ENCODE results near the gene PSMB7.

DNA sequence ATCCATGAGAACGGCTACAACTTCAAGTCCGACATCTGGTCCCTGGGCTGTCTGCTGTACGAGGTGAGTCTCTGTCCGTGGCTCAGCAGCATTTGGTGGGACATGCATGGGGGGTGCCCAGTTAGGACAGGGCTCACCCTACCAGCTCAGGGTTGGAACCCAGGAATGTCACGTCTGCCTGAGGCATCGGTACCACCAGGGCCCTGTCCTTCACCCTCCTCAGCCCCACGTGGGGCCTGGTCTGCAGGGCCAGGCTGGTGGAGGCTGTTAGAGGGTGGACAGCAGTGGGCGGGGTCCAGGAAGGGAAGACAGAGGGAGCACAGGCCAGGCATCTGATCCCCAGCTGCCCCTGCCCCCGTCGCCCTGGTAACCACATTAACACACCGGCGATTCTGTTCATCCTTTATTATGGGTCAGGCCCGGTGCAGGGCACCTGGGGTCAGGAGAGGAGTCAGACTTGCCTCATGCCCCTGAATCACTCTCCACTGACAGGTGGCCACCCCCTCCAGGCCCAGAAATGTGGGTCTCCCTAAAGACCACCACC, 75.6 kb downstream of the PSMB7 start:
- TF ChIP-seq, protein P1, sequence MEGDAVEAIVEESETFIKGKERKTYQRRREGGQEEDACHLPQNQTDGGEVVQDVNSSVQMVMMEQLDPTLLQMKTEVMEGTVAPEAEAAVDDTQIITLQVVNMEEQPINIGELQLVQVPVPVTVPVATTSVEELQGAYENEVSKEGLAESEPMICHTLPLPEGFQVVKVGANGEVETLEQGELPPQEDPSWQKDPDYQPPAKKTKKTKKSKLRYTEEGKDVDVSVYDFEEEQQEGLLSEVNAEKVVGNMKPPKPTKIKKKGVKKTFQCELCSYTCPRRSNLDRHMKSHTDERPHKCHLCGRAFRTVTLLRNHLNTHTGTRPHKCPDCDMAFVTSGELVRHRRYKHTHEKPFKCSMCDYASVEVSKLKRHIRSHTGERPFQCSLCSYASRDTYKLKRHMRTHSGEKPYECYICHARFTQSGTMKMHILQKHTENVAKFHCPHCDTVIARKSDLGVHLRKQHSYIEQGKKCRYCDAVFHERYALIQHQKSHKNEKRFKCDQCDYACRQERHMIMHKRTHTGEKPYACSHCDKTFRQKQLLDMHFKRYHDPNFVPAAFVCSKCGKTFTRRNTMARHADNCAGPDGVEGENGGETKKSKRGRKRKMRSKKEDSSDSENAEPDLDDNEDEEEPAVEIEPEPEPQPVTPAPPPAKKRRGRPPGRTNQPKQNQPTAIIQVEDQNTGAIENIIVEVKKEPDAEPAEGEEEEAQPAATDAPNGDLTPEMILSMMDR (IDR thresholded peaks at IDR 0.05 in 4 of 5, conservative IDR thresholded peaks at IDR 0.05 in 1 of 5) = no peak
- TF ChIP-seq POLR2A (IDR thresholded peaks at IDR 0.05) = no peak

Measured in gastrocnemius medialis (tissue), 4 donors.